Kidney (tissue), 14 donors: ENCODE results near the gene GBX1. TPM values are rescaled to one million over a fixed set of nuclear protein-coding genes. Genes with fewer than 3 reads are reported as not detected.

Experiments
- DNase-seq, 5 donors: peaks; one replicate each; pipeline ENCODE4 v3.0.0-alpha.2; 2013 to 2020
- FAIRE-seq: peaks from 2 replicates; lab custom pipeline; 2012; peaks lifted over from hg19 to GRCh38; lab: Jason Lieb, UNC
- H3K27ac ChIP-seq, 2 donors: one replicate each; pipeline ENCODE4 v1.7.0; 2013; ENCODE audit warnings: low read depth in 2 of 2, low read length in 2 of 2, inconsistent platforms in 1 of 2
- H3K27me3 ChIP-seq: one replicate; pipeline ENCODE4 v1.7.1; 2013; ENCODE audit warnings: low read length, inconsistent platforms; ENCODE audit not compliant: control insufficient read depth, insufficient read depth
- H3K36me3 ChIP-seq, 3 donors: one replicate each; pipeline versions ENCODE4 v1.7.0 to v1.7.1; 2013; ENCODE audit warnings: low read length in 3 of 3, control low read depth in 1 of 3, inconsistent platforms in 1 of 3; ENCODE audit not compliant: insufficient read depth in 3 of 3, control insufficient read depth in 2 of 3
- H3K4me1 ChIP-seq, 3 donors: one replicate each; pipeline versions ENCODE4 v1.7.0 to v1.7.1; 2013; ENCODE audit warnings: low read length in 3 of 3, inconsistent platforms in 1 of 3, low read depth in 1 of 3; ENCODE audit not compliant: control insufficient read depth in 2 of 3, insufficient read depth in 2 of 3
- H3K4me3 ChIP-seq, 3 donors: one replicate each; pipeline versions ENCODE4 v1.7.0 to v1.8.1; 2013; ENCODE audit warnings: low read length in 3 of 3, control low read depth in 1 of 3, inconsistent platforms in 1 of 3
- H3K9ac ChIP-seq, 3 donors: one replicate each; pipeline versions ENCODE4 v1.7.0 to v1.7.1; 2013; ENCODE audit warnings: low read length in 3 of 3, control low read depth in 1 of 3, inconsistent platforms in 1 of 3
- H3K9me3 ChIP-seq, 3 donors: one replicate each; pipeline versions ENCODE4 v1.7.0 to v1.7.1; 2013; ENCODE audit warnings: low read length in 3 of 3, control low read depth in 1 of 3, inconsistent platforms in 1 of 3; ENCODE audit not compliant: control insufficient read depth in 2 of 3, insufficient read depth in 1 of 3
- CTCF ChIP-seq: IDR thresholded peaks from 3 replicates; pipeline ENCODE4 v1.5.1; 2012; ENCODE audit warnings: mild to moderate bottlenecking, moderate library complexity, borderline replicate concordance; ENCODE audit not compliant: insufficient read depth; ENCODE audit errors: extremely low read depth
- intact Hi-C: fragments of 100-400 bp; cut with DNase I; formaldehyde crosslinking; loops from one replicate; pipeline ENCODE4 v1.11.1; 2022
- polyA plus RNA-seq: library from polyadenylated mRNA; stranded (reverse); fragments of 350-450 nt; fragmentation: Illumina TruSeq; extraction: RNeasy Lipid Tissue Mini Kit (QIAGEN cat#74804); gene quantifications from one replicate; pipeline ENCODE4 v1.2.3, GENCODE V29; 2014; ENCODE audit warnings: low read depth, low replicate concordance; ENCODE audit not compliant: insufficient read depth
- total RNA-seq: library from RNA; stranded (reverse); fragmentation: NEBNext Ultra II Directional; extraction: Animal tissue kit (Norgen Biotek cat#: 25700); gene quantifications from one replicate; pipeline ENCODE4 v1.2.1, GENCODE V29; 2021
- donor health status: control.
- donor health status: control.
- donor health status: control.
- donor health status: control.
- donor health status: control.
- donor health status: DM: yes; HTN: yes; CAD: no.
- donor health status: Normal renal cell carcinoma (clear cell type).

The GBX1 gene
- total and polyA plus RNA-seq, 2 donors from 2014 or later, result not detected

GRCh38 chr7:151125470-151125845 lies 42.0 kb downstream of the GBX1 start:
- Histone ChIP-seq H3K9ac (no peak overlapping the region), H3K4me1 (peaks cover 0 to 5% (median 0%) of the 10 kb centered on the region in 3 donors), H3K9me3 (no peaks in the 10 kb centered on the region), H3K27me3 (no peaks in the 10 kb centered on the region), H3K36me3 (peaks cover 0 to 25% (median 17%) of the 10 kb centered on the region in 3 donors), H3K4me3 (peak overlapping the region in 2 of 3 donors; percentile 12 to 46), H3K27ac (no peak overlapping the region)
- DNase-seq, result peak in 4 of 5 donors; percentile 66 to 84 (median 72)
- no peak for FAIRE-seq
- no peak for TF ChIP-seq CTCF
- intact Hi-C loops, result no loop called here

GRCh38 chr7:151124899-151125399 lies 42.5 kb downstream of the GBX1 start:
- DNase-seq, result peak in 1 of 5 donors; percentile 47
- Histone ChIP-seq H3K27ac (no peak overlapping the region), H3K36me3 (peaks cover 0 to 27% (median 18%) of the 10 kb centered on the region in 3 donors), H3K4me3 (peak overlapping the region in 1 of 3 donors; percentile 46), H3K4me1 (peaks cover 0 to 5% (median 0%) of the 10 kb centered on the region in 3 donors), H3K9me3 (no peaks in the 10 kb centered on the region), H3K9ac (no peak overlapping the region), H3K27me3 (no peaks in the 10 kb centered on the region)
- intact Hi-C loops, result no loop called here
- no peak for FAIRE-seq
- TF ChIP-seq CTCF, result no peak

- Histone ChIP-seq H3K27ac (no peak overlapping the region), H3K9me3 (no peaks in the 10 kb centered on the region), H3K9ac (no peak overlapping the region), H3K36me3 (peaks cover 0 to 29% (median 18%) of the 10 kb centered on the region in 3 donors), H3K27me3 (no peaks in the 10 kb centered on the region), H3K4me1 (peaks cover 0 to 5% (median 0%) of the 10 kb centered on the region in 3 donors), H3K4me3 (no peak overlapping the region)
- no peak for DNase-seq
- intact Hi-C loops, result no loop called here
- no peak for TF ChIP-seq CTCF
- FAIRE-seq, result no peak
Observed at GRCh38 chr7:151124481-151124880, 43.0 kb downstream of the GBX1 start.
